Measurements from ENCODE around the gene TMPRSS11B.
"Not testable (repeated sequence)": the region's sequence is repeated elsewhere in the genome, so short reads cannot be mapped to it uniquely, and the experiment has no call there.

Gene TMPRSS11B, protein sequence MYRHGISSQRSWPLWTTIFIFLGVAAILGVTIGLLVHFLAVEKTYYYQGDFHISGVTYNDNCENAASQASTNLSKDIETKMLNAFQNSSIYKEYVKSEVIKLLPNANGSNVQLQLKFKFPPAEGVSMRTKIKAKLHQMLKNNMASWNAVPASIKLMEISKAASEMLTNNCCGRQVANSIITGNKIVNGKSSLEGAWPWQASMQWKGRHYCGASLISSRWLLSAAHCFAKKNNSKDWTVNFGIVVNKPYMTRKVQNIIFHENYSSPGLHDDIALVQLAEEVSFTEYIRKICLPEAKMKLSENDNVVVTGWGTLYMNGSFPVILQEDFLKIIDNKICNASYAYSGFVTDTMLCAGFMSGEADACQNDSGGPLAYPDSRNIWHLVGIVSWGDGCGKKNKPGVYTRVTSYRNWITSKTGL

DNA sequence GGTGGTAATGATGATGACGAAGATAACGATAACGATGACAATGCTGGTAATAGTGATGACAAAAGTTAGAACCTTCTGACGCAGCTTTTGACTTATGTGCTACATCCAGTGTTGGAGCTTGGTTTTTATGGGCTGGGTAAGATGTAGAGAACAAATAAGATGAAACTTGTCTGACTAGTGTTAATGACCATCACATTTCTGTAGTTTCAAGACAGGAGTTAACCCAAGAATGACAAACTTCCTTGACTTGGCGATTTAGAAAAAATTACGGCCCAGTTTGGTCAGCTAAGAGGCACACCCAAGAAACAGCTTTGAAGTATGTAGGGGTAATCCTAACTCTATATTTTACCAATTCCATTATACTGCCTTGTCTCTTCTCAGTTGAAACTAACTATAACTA, at the start of gene TMPRSS11B:
Gene TMPRSS11B, minus strand, starts transcription at position 101 of the 400 bp plus-strand sequence. CDS start 136 bp downstream, outside the sequence.
- DNase-seq (ENCODE audit: low spot score), result no peak

DNA sequence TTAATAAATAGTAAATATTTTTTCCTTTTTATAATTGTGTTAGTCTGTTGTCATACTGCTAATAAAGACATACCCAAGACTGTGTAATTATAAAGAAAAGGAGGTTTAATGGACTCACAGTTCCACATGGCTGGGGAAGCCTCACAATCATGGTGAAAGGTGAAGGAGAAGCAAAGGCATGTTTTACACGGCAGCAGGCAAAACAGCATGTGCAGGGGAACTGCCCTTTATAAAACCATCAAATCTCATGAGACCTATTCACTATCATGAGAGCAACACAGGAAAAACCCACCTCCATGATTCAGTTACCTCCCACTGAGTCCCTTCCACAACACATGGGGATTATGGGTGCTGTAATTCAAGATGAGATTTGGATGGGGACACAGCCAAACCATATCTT, 45.8 kb upstream of the TMPRSS11B start:
- no peak for DNase-seq (ENCODE audit: low spot score)

- DNase-seq (ENCODE audit: low spot score), result no peak
Measured at GRCh38 chr4:68288393-68288740, 42.9 kb upstream of the TMPRSS11B start.

GRCh38 chr4:68287704-68288392, 42.4 kb upstream of the TMPRSS11B start:
- DNase-seq (ENCODE audit: low spot score), result no peak

GRCh38 chr4:68283714-68284113, 38.2 kb upstream of the TMPRSS11B start:
- DNase-seq (ENCODE audit: low spot score), result no peak

DNA sequence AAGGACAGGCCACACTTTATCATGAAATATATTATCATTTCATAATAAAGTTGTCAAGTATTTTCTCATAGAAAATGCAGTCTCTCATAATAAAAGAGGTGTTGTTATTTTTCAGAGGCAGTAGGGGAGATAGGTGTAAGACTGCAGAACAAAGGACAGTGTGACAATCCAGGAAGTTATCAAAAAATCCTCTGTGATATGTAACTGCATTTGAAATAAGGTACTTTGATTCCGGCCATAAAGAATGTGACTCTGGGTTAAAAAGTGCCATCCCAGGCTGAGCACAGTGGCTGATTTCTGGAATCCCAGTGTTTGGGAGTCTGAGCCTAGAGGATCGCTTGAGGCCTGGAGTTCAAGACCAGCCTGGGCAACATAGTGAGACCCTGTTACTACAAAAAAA, 37.6 kb upstream of the TMPRSS11B start:
- DNase-seq (ENCODE audit: low spot score), result no peak

- not testable (repeated sequence) for DNase-seq (ENCODE audit: low spot score)
Measured at GRCh38 chr4:68281796-68282740, 36.6 kb upstream of the TMPRSS11B start.

- no peak for DNase-seq (ENCODE audit: low spot score)
Measured at GRCh38 chr4:68278029-68278428, 32.5 kb upstream of the TMPRSS11B start.

DNA sequence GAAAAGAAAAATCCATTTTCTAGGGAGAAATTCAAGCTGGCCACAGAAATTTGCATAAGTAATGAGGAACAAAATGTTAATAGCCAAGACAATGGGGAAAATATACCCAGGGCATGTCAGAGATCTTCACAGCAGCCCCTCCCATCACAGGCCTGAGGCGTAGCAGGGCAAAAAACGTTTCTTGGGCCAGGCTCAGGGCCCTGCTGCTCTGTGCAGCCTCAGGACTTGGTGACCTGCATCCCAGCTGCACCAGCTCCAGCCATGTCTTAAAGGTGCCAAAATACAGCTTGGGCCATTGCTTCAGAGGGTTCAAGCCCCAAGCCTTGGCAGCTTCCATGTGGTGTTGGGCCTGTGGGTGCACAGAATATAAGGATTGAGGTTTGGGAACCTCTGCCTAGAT, 32.1 kb upstream of the TMPRSS11B start:
- DNase-seq (ENCODE audit: low spot score), result no peak

GRCh38 chr4:68272860-68273259, 27.4 kb upstream of the TMPRSS11B start:
- no peak for DNase-seq (ENCODE audit: low spot score)

DNA sequence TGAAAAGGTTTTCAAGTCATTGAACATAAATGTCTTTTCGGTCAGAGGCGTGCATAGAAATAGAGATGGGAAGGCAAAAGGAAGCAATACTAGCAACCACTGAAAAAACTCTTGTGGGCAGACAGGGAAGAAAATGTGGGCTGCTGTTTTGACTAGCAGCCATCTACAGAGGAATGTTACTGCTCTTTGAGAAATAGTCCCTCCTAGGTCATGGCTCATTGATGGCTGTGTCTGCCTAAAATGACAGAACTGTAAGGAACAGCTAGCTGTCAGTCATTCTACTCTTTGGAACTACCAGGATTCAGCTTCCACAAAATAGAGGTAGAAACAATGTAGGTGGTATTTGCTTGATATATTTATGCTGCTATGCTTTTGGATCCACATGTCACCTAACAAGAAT, 26.9 kb upstream of the TMPRSS11B start:
- no peak for DNase-seq (ENCODE audit: low spot score)

- peak; percentile 51 for DNase-seq (ENCODE audit: low spot score)
Measured at GRCh38 chr4:68271851-68272357, 26.4 kb upstream of the TMPRSS11B start.

- DNase-seq (ENCODE audit: low spot score), result no peak
Measured at GRCh38 chr4:68267433-68267944, 22.0 kb upstream of the TMPRSS11B start.

DNA sequence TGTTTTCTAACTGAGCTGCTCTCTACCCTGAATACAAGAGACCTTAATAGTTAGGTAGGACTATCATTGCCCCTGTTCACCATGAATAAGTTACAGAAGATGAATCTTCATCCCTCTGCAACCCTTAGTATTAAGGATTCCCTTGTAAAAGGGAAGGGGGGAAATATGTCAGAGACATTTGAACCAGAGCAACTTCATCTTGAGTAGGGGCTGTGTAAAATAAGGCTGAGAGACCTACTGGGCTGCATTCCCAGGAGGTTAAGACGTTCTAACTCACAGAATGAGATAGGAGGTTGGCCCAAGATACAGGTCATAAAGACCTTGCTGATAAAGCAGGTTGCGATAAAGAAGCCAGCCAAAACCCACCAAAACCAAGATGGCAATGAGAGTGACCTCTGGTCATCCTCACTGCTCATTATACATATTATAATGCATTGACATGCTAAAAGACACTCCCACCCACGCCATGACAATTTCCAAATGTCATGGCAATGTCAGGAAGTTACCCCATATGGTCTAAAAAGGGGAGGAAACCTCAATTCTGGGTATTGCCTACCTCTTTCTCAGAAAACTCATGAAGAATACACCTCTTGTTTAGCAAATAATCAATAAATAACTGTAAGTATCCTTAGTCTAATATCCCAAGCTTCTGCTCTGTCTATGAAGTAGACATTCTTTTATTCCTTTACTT, 19.5 kb upstream of the TMPRSS11B start:
- no peak for DNase-seq (ENCODE audit: low spot score)

- DNase-seq (ENCODE audit: low spot score), result no peak
Measured at GRCh38 chr4:68259191-68259590, 13.7 kb upstream of the TMPRSS11B start.

DNA sequence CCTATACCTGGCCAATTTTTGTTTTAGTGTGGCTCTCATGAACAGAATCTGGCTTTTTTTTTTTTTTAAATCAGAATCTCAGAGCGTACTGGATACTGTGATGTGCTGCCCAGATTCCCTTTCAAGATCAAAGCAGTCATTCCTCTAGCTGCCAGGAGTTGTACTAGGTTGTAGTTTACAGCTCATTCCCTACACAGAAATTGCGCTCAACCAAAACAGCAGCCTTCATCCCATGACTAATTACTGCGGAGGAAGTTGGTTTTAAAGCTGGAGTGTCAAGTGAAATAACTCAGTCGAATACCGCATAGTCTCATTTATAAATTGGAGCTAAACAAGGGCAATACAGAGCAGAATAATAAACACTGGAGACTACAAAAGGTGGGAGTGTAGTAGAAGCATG, 12.2 kb upstream of the TMPRSS11B start:
- no peak for DNase-seq (ENCODE audit: low spot score)

- DNase-seq (ENCODE audit: low spot score), result no peak
Measured at GRCh38 chr4:68256284-68256683, 10.8 kb upstream of the TMPRSS11B start.

DNA sequence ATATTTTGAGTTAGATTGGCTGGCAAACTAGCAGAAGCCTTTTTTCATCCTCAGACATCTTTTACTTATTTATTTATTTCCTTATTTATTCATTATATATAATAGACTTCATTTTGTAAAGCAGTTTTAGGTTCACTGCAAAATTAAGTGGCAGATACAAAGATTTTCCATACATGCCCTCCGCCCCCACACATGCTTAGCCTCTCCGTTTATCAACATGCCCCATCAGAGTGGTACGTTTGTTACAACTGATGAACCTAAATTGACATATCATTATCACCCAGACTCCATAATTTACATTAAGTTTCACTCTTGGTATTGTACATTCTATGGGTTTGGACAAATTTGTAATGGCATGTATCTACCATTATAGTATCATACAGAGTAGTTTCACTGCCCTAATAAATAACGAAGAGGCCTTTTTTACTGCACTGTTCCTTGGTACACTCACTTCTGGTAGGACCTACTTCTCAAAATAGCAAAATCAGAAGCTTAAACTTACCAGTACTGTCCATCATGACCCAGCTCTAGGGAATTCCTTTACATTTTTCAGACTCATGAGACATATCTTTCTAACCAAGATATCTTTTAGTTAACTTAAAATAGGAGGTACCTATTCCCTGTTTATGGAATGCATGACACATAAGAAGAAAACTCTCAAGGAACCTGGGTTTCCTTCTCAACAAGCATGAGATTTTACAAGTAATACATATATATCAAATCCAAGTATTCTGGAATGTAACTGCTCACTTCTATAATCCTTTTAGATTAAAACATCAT, 4.8 kb upstream of the TMPRSS11B start:
- DNase-seq (ENCODE audit: low spot score), result no peak

GRCh38 chr4:68249434-68249833, 3.9 kb upstream of the TMPRSS11B start:
- no peak for DNase-seq (ENCODE audit: low spot score)

GRCh38 chr4:68240620-68241019, 4.9 kb downstream of the TMPRSS11B start:
- DNase-seq (ENCODE audit: low spot score), result no peak

DNA sequence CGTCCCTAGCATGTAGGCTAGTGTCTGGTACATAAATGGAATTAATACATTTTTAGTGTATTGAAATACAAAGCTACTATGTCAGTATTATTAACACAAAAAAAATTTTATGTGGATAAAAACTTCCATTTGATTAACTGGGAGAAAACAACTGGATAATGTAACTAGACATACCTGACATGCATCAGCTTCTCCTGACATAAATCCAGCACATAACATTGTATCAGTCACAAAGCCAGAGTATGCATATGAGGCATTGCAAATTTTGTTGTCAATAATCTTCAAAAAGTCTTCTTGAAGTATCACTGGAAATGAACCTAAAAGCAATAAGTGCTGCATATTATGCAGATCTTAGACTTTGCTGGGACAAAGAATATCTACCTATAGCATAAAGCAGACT, 16.9 kb downstream of the TMPRSS11B start:
- no peak for DNase-seq (ENCODE audit: low spot score)
